Measurements from ENCODE around the gene OCSTAMP. TPM values are rescaled to one million over a fixed set of nuclear protein-coding genes. Genes with fewer than 3 reads are reported as not detected.

Gene OCSTAMP
- total RNA-seq, 4 donors from 2014 or later, result not detected

DNA sequence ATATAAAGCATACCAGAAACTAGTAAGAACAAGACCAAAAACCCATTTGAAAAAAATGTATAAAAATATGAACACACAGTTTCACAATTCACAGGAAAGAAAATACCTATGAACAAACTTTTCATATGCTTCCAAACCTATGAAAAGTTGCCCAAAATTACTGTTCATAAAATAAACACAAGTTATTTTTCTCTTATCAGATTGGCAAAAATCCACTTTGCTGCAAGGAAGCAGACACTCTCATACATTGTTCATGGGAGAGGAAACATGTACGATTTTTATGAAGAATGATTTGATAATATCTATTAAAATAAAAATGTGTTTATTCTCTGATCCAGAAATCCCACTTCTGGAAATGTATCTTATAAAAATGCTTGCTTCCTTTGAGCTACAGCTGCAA is 40.0 kb upstream of the OCSTAMP start:
- no peaks in the 10 kb centered on the region for H3K4me1 ChIP-seq
- H3K9me3 ChIP-seq, result no peaks in the 10 kb centered on the region
- no peak overlapping the region for H3K4me3 ChIP-seq
- DNase-seq (ENCODE audit: low spot score in 2 of 2), result no peak
- no peaks in the 10 kb centered on the region for H3K27me3 ChIP-seq
- TF ChIP-seq POLR2A (IDR thresholded peaks at IDR 0.05), result no peak
- no peak for TF ChIP-seq EP300 (IDR thresholded peaks at IDR 0.05)
- TF ChIP-seq, protein P1, sequence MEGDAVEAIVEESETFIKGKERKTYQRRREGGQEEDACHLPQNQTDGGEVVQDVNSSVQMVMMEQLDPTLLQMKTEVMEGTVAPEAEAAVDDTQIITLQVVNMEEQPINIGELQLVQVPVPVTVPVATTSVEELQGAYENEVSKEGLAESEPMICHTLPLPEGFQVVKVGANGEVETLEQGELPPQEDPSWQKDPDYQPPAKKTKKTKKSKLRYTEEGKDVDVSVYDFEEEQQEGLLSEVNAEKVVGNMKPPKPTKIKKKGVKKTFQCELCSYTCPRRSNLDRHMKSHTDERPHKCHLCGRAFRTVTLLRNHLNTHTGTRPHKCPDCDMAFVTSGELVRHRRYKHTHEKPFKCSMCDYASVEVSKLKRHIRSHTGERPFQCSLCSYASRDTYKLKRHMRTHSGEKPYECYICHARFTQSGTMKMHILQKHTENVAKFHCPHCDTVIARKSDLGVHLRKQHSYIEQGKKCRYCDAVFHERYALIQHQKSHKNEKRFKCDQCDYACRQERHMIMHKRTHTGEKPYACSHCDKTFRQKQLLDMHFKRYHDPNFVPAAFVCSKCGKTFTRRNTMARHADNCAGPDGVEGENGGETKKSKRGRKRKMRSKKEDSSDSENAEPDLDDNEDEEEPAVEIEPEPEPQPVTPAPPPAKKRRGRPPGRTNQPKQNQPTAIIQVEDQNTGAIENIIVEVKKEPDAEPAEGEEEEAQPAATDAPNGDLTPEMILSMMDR (IDR thresholded peaks at IDR 0.05), result no peak
- H3K36me3 ChIP-seq, result peaks cover 0 to 22% (median 0%) of the 10 kb centered on the region in 3 donors
- H3K27ac ChIP-seq, result no peak overlapping the region
- 53 to 58% methylated on average over 1 of the region's 1 CpG for WGBS, 2 donors

GRCh38 chr20:46588532-46589511 is 38.4 kb upstream of the OCSTAMP start:
- no peaks in the 10 kb centered on the region for H3K9me3 ChIP-seq
- no peak overlapping the region for H3K27ac ChIP-seq
- H3K4me3 ChIP-seq, result no peak overlapping the region
- TF ChIP-seq EP300 (IDR thresholded peaks at IDR 0.05), result no peak
- no peak for TF ChIP-seq POLR2A (IDR thresholded peaks at IDR 0.05)
- TF ChIP-seq, protein P1 (IDR thresholded peaks at IDR 0.05), result no peak
- peaks cover 0 to 22% (median 0%) of the 10 kb centered on the region in 3 donors for H3K36me3 ChIP-seq
- no peaks in the 10 kb centered on the region for H3K27me3 ChIP-seq
- H3K4me1 ChIP-seq, result no peaks in the 10 kb centered on the region
- WGBS, 2 donors, result 84 to 88% methylated on average over 14 of the region's 14 CpGs
- no peak for DNase-seq (ENCODE audit: low spot score in 2 of 2)

DNA sequence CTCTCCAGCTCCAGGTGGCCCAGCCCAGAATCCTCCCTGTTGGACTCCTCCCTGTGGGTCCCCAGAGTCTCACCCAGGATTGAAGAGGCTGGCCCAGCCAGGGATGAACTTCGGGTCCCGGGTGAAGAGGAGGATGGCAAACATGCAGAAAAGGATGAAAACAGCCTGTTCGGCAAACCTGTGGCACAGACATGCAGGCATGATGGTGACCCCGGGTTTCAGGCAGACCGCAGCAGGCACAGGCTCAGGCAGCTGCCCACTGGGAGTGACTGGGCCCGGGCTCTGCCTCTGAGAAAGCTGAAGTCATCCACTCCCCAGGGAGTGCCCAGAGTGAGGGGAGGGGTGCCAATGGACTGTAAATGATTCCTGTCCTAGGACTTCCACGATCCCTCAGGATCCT is 37.5 kb upstream of the OCSTAMP start:
- WGBS, 2 donors, result 74 to 82% methylated on average over 7 of the region's 7 CpGs
- no peaks in the 10 kb centered on the region for H3K9me3 ChIP-seq
- DNase-seq (ENCODE audit: low spot score in 2 of 2), result no peak
- H3K36me3 ChIP-seq, result peaks cover 0 to 21% (median 0%) of the 10 kb centered on the region in 3 donors
- H3K27ac ChIP-seq, result no peak overlapping the region
- H3K4me1 ChIP-seq, result no peaks in the 10 kb centered on the region
- no peak overlapping the region for H3K4me3 ChIP-seq
- no peaks in the 10 kb centered on the region for H3K27me3 ChIP-seq
- TF ChIP-seq, protein P1 (IDR thresholded peaks at IDR 0.05), result no peak
- TF ChIP-seq EP300 (IDR thresholded peaks at IDR 0.05) (no peak), POLR2A (IDR thresholded peaks at IDR 0.05) (no peak)

DNA sequence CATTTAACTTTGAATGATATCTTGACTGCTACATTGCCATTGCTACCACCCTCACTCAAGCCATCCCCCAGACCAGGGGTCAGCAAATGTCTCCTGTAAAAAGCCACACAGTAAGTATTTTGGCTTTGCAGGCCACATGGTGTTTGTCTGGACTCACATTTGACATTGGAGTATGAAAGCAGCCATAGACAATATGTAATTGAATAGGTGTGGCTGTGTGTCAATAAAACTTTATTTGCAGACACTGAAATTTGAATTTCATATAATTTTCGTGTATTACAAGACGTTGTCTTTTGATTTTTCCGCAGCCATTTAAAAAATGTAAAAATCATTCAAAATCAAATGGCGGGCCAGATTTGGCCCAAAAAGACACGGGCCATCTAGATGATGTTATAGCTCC is 36.3 kb upstream of the OCSTAMP start:
- H3K36me3 ChIP-seq, result peaks cover 0 to 14% (median 0%) of the 10 kb centered on the region in 3 donors
- H3K27me3 ChIP-seq, result no peaks in the 10 kb centered on the region
- no peaks in the 10 kb centered on the region for H3K4me1 ChIP-seq
- no peak for DNase-seq (ENCODE audit: low spot score in 2 of 2)
- 94 to 97% methylated on average over 5 of the region's 5 CpGs for WGBS, 2 donors
- TF ChIP-seq EP300 (IDR thresholded peaks at IDR 0.05) (no peak), POLR2A (IDR thresholded peaks at IDR 0.05) (no peak)
- TF ChIP-seq, protein P1 (IDR thresholded peaks at IDR 0.05), result no peak
- H3K9me3 ChIP-seq, result no peaks in the 10 kb centered on the region
- H3K27ac ChIP-seq, result no peak overlapping the region
- no peak overlapping the region for H3K4me3 ChIP-seq

DNA sequence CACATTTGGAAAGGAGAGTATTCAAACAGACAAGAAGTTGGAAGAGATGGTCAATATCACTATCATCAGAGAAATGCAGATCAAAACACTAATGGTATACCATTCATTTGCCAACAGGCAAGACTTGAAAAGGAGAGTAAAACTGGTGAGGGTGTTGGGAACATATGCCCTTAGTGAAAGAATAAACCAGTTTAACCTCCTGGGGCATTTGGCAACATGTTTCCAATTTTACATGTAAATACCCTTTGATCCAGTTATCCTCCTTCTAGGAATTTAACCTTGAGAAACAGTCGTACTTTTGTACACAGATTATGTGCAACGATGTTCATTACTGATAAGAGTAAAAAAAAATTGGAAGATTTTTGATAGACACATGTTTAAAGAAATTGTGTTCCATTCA is 34.1 kb upstream of the OCSTAMP start:
- no peak for DNase-seq (ENCODE audit: low spot score in 2 of 2)
- no peak for TF ChIP-seq EP300 (IDR thresholded peaks at IDR 0.05)
- TF ChIP-seq, protein P1 (IDR thresholded peaks at IDR 0.05), result no peak
- TF ChIP-seq POLR2A (IDR thresholded peaks at IDR 0.05), result no peak
- WGBS, 2 donors, result 58 to 75% methylated on average over 2 of the region's 2 CpGs

More for the DNA sequence above, 34.1 kb upstream of the OCSTAMP start:
- H3K36me3 ChIP-seq, result peaks cover 0 to 14% (median 0%) of the 10 kb centered on the region in 3 donors
- H3K4me3 ChIP-seq, result no peak overlapping the region
- no peaks in the 10 kb centered on the region for H3K27me3 ChIP-seq
- H3K27ac ChIP-seq, result no peak overlapping the region
- H3K9me3 ChIP-seq, result no peaks in the 10 kb centered on the region
- H3K4me1 ChIP-seq, result no peaks in the 10 kb centered on the region

Data from tibial nerve (tissue), 4 donors.